ENCODE results near the gene DHRS7.

The DHRS7 gene

DNA sequence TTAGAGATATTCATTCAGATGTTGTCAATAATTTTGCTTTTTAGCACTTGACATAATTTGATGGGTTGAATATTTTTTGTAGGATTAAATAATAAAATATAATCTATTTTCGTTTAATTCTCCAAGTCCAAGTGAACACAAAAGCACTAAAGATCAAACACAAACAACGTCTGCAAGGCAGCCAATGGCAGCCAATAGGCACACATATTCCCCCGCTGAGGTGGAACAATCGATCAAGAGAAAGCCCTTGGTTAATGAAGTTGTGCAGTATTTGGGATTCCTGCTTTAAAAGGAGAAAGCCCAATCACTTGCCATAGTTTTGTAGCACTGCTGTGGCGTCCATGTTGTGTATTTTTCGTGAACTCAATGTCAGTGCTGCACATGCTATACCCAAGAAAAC is 1.5 kb downstream of the DHRS7 start:
- TF ChIP-seq EZH2phosphoT487 (IDR thresholded peaks at IDR 0.05; ENCODE audit: borderline replicate concordance, low read length) = no peak
- TF ChIP-seq, protein P1, sequence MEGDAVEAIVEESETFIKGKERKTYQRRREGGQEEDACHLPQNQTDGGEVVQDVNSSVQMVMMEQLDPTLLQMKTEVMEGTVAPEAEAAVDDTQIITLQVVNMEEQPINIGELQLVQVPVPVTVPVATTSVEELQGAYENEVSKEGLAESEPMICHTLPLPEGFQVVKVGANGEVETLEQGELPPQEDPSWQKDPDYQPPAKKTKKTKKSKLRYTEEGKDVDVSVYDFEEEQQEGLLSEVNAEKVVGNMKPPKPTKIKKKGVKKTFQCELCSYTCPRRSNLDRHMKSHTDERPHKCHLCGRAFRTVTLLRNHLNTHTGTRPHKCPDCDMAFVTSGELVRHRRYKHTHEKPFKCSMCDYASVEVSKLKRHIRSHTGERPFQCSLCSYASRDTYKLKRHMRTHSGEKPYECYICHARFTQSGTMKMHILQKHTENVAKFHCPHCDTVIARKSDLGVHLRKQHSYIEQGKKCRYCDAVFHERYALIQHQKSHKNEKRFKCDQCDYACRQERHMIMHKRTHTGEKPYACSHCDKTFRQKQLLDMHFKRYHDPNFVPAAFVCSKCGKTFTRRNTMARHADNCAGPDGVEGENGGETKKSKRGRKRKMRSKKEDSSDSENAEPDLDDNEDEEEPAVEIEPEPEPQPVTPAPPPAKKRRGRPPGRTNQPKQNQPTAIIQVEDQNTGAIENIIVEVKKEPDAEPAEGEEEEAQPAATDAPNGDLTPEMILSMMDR (IDR thresholded peaks at IDR 0.05; ENCODE audit: low read depth, low read length, poor library complexity, severe bottlenecking) = no peak
- no peaks in the 10 kb centered on the region for H3F3A ChIP-seq (ENCODE audit: control insufficient read depth, insufficient read depth)
- H3K4me3 ChIP-seq (ENCODE audit: low read length) = peak overlapping the region; percentile 89
- no peak overlapping the region for H3K27ac ChIP-seq (ENCODE audit: low read depth, low read length)
- peaks cover 5% of the 10 kb centered on the region; the same call in 1 of the 2 replicates for H3K36me3 ChIP-seq (ENCODE audit: control insufficient read depth, low read length)
- H3K9me2 ChIP-seq (replicated peaks; ENCODE audit: control insufficient read depth, low read length) = no peaks in the 10 kb centered on the region
- H3K4me1 ChIP-seq (ENCODE audit: control insufficient read depth, low read length) = peaks cover 32% of the 10 kb centered on the region
- H3K4me2 ChIP-seq (ENCODE audit: low read length) = peak overlapping the region; percentile 91
- H4K20me1 ChIP-seq (ENCODE audit: control insufficient read depth, insufficient read depth, low read depth, low read length) = no peaks in the 10 kb centered on the region
- no peaks in the 10 kb centered on the region for H3K9me3 ChIP-seq (ENCODE audit: control insufficient read depth, insufficient read depth, low read length)
- peaks cover 36% of the 10 kb centered on the region for H3K79me2 ChIP-seq (ENCODE audit: control insufficient read depth, low read length)
- no peaks in the 10 kb centered on the region for H3K27me3 ChIP-seq (ENCODE audit: control insufficient read depth, low read length)

GRCh38 chr14:60161196-60162107 is 3.7 kb downstream of the DHRS7 start:
- TF ChIP-seq, protein P1 (IDR thresholded peaks at IDR 0.05; ENCODE audit: low read depth, low read length, poor library complexity, severe bottlenecking) = no peak
- TF ChIP-seq EZH2phosphoT487 (IDR thresholded peaks at IDR 0.05; ENCODE audit: borderline replicate concordance, low read length) = no peak
- Histone ChIP-seq H3K4me2 (ENCODE audit: low read length) (no peak overlapping the region), H3F3A (ENCODE audit: control insufficient read depth, insufficient read depth) (no peaks in the 10 kb centered on the region), H4K20me1 (ENCODE audit: control insufficient read depth, insufficient read depth, low read depth, low read length) (no peaks in the 10 kb centered on the region; the same call in 1 of the 2 replicates), H3K9me2 (replicated peaks; ENCODE audit: control insufficient read depth, low read length) (no peaks in the 10 kb centered on the region), H3K79me2 (ENCODE audit: control insufficient read depth, low read length) (peaks cover 39% of the 10 kb centered on the region), H3K9me3 (ENCODE audit: control insufficient read depth, insufficient read depth, low read length) (no peaks in the 10 kb centered on the region), H3K27me3 (ENCODE audit: control insufficient read depth, low read length) (no peaks in the 10 kb centered on the region), H3K4me3 (ENCODE audit: low read length) (no peak overlapping the region), H3K4me1 (ENCODE audit: control insufficient read depth, low read length) (peaks cover 29% of the 10 kb centered on the region), H3K36me3 (ENCODE audit: control insufficient read depth, low read length) (peaks cover 5% of the 10 kb centered on the region; the same call in 1 of the 2 replicates), H3K27ac (ENCODE audit: low read depth, low read length) (no peak overlapping the region)

DNA sequence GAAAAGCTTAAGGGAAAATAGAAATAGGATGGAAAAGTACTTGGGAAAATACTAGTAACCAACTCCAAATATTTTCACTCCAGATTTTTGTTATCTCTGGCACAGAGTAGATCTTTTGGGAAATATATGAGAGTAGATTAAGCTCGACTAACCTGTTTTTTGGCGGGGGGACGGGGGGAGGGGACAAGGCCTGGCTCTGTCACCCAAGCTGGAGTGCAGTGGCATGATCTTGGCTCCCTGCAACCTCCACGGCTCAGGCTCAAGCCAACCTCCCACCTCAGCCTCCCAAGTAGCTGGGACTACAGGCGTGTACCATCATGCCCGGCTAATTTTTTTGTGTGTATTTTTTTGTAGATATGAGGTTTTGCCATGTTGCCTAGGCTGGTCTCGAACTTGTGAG is 4.8 kb downstream of the DHRS7 start:
- Histone ChIP-seq H3K27ac (ENCODE audit: low read depth, low read length) (no peak overlapping the region), H3K79me2 (ENCODE audit: control insufficient read depth, low read length) (peaks cover 39% of the 10 kb centered on the region), H3K4me2 (ENCODE audit: low read length) (no peak overlapping the region)

More for the DNA sequence above, 4.8 kb downstream of the DHRS7 start:
- Histone ChIP-seq H4K20me1 (ENCODE audit: control insufficient read depth, insufficient read depth, low read depth, low read length) (no peaks in the 10 kb centered on the region; the same call in 1 of the 2 replicates), H3K27me3 (ENCODE audit: control insufficient read depth, low read length) (no peaks in the 10 kb centered on the region), H3K36me3 (ENCODE audit: control insufficient read depth, low read length) (peaks cover 11% of the 10 kb centered on the region), H3F3A (ENCODE audit: control insufficient read depth, insufficient read depth) (no peaks in the 10 kb centered on the region), H3K4me3 (ENCODE audit: low read length) (no peak overlapping the region), H3K9me3 (ENCODE audit: control insufficient read depth, insufficient read depth, low read length) (no peaks in the 10 kb centered on the region), H3K9me2 (replicated peaks; ENCODE audit: control insufficient read depth, low read length) (no peaks in the 10 kb centered on the region), H3K4me1 (ENCODE audit: control insufficient read depth, low read length) (peaks cover 19% of the 10 kb centered on the region)
- TF ChIP-seq EZH2phosphoT487 (IDR thresholded peaks at IDR 0.05; ENCODE audit: borderline replicate concordance, low read length) = no peak
- TF ChIP-seq, protein P1 (IDR thresholded peaks at IDR 0.05; ENCODE audit: low read depth, low read length, poor library complexity, severe bottlenecking) = no peak
